ENCODE results near the gene ZNF527. TPM values are rescaled to one million over a fixed set of nuclear protein-coding genes. Genes with fewer than 3 reads are reported as not detected.
A peak's percentile ranks its signal among the peaks of the same experiment; 100 is the strongest.

The ZNF527 gene
- total RNA-seq: 1 to 10 TPM; 4.5 to 5.9 (median 5.3) TPM

DNA sequence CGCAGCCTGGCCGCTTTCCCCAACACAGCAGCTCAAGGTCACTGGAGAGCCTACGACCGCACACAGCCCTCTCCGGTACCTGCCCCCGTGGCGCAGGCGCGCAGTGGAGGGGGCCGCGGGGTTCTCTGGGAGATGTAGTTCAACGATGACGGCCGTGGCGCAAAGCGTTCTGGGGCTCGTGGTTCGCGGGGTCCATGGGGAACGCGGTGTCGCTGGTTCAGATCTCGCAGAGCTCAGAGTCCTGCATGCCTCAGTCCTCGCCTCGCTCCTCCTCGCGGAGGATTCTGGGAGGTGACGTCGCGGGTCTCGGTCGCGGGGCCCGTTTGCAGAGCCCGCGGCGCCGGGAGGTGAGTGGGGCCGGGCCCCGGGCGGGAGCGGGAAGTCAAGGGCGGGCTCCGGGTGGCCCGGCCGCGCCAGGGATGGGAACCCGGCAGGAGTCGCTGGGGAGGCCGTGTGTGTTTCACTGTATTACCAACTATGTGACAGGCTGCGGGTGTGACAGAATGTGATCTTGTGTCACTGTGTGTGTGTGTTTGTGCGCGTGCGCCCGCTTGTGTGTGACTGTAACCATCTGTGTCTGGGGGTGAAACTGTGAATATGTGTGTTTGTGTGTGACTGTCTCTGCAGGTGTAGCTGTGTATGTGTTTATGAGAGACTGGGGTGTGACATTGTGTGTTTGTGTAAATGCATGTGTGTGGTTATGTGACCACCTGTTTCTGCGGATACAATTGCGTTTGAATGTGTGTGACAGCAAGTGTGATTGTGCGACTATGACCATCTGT, at the start of gene ZNF527:
ZNF527 (plus strand) TSS at position 220 of the 782 bp plus-strand sequence. CDS start 3,100 bp downstream, outside the sequence.
- TF ChIP-seq EP300 (IDR thresholded peaks at IDR 0.05) (no peak), POLR2A (IDR thresholded peaks at IDR 0.05) (peak; percentile 64 to 77), POLR2AphosphoS5 (IDR thresholded peaks at IDR 0.05) (peak; percentile 89)
- TF ChIP-seq, protein P1, sequence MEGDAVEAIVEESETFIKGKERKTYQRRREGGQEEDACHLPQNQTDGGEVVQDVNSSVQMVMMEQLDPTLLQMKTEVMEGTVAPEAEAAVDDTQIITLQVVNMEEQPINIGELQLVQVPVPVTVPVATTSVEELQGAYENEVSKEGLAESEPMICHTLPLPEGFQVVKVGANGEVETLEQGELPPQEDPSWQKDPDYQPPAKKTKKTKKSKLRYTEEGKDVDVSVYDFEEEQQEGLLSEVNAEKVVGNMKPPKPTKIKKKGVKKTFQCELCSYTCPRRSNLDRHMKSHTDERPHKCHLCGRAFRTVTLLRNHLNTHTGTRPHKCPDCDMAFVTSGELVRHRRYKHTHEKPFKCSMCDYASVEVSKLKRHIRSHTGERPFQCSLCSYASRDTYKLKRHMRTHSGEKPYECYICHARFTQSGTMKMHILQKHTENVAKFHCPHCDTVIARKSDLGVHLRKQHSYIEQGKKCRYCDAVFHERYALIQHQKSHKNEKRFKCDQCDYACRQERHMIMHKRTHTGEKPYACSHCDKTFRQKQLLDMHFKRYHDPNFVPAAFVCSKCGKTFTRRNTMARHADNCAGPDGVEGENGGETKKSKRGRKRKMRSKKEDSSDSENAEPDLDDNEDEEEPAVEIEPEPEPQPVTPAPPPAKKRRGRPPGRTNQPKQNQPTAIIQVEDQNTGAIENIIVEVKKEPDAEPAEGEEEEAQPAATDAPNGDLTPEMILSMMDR (IDR thresholded peaks at IDR 0.05): peak in 2 of 4 experiments; percentile 10 to 28
- WGBS, 2 donors (ENCODE audit: low coverage in 1 of 2): 2 to 3% methylated on average over 3 to 18 of the region's 58 CpGs

DNA sequence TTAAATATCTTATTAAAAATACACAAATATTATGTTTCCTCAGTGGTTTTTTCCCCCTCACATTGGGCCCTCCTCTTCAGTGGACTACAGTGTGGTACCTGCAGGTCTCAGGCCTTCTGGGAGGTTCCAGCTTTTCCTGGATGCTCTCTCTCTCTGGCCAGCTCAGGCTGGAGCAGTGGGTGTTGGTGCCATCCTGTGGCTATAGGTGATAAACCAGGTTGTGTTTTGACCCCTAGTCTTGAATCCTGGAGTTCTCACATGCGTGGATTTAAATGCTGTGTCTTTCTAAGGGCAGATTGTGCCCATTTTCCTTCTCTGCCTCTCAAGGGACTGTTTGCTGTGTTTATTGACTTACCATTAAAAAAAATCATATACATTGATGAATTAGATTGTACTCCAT, 41.2 kb upstream of the ZNF527 start:
- no peak for ATAC-seq
- 29 to 63% methylated on average over 1 of the region's 1 CpG for WGBS, 2 donors (ENCODE audit: low coverage in 1 of 2)
- TF ChIP-seq POLR2AphosphoS5 (IDR thresholded peaks at IDR 0.05) (no peak), POLR2A (IDR thresholded peaks at IDR 0.05) (no peak), EP300 (IDR thresholded peaks at IDR 0.05) (no peak)
- TF ChIP-seq, protein P1 (IDR thresholded peaks at IDR 0.05): no peak
- Histone ChIP-seq H3K27ac (no peak overlapping the region), H3K9me3 (no peaks in the 10 kb centered on the region), H3K4me3 (no peak overlapping the region), H3K27me3 (no peaks in the 10 kb centered on the region), H3K4me1 (peaks cover 0 to 8% (median 5%) of the 10 kb centered on the region in 3 donors), H3K36me3 (peaks cover 0 to 57% of the 10 kb centered on the region in 2 donors)

More for the DNA sequence above, at the start of gene ZNF527:
- Histone ChIP-seq H3K4me3 (peak within 1 kb of the TSS; percentile 77 to 93), H3K36me3 (peaks cover 4 to 29% of the 10 kb centered on the region in 2 donors), H3K4me1 (peaks cover 0 to 16% (median 11%) of the 10 kb centered on the region in 3 donors), H3K27ac (peak within 1 kb of the TSS; percentile 80 to 92 (median 91)), H3K9me3 (peaks cover 0 to 26% (median 0%) of the 10 kb centered on the region in 3 donors), H3K27me3 (no peaks in the 10 kb centered on the region)
- ATAC-seq: peak; percentile 100

DNA sequence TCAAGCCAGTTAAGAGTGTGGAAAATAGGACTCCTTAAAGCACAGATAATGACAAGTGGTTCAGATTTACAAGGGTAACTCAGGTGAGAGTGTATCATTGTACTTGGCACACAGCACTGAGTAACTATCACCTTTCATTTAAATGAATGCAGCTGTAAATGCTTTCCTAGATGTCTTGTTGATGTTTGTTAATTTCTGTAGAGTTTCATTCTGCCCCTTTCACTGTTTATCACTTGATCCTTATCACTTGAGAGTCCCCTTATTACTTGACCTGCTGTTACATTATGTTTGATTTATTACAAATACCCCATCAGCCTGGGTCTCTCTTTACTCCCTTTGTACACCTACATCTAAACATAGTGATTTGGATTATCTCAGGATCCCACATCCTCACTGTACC, 38.1 kb upstream of the ZNF527 start:
- Histone ChIP-seq H3K27ac (no peak overlapping the region), H3K9me3 (no peaks in the 10 kb centered on the region), H3K4me3 (no peak overlapping the region), H3K4me1 (peaks cover 7 to 38% (median 14%) of the 10 kb centered on the region in 3 donors), H3K36me3 (peaks cover 0 to 26% of the 10 kb centered on the region in 2 donors), H3K27me3 (no peaks in the 10 kb centered on the region)
- no peak for ATAC-seq
- no peak for TF ChIP-seq POLR2AphosphoS5 (IDR thresholded peaks at IDR 0.05)

DNA sequence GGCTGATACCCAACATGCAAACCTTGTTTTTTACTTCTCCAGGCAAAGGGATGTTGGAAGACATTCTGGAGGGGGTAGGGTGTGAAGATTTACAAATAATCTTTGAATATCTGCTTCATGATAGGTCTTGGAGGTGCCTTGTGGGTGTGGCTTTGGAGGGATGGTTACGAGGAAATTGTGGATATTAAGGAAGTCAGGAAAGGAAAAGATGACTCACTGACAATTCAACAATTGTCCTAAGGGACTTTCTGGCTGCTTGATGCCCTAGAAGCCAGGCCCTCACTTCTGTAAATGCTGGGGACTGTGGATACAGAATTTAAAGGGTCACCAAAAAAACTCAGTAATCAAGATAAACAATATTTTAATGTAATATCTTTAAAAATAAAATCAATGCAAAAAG, 37.4 kb upstream of the ZNF527 start:
- peaks cover 0 to 20% of the 10 kb centered on the region in 2 donors for H3K36me3 ChIP-seq
- H3K27me3 ChIP-seq: no peaks in the 10 kb centered on the region
- no peaks in the 10 kb centered on the region for H3K9me3 ChIP-seq
- H3K27ac ChIP-seq: peak overlapping the region in 1 of 4 donors; percentile 87
- no peak for ATAC-seq
- WGBS, 2 donors (ENCODE audit: low coverage in 1 of 2): 0 to 11% methylated on average over 1 of the region's 1 CpG
- peaks cover 7 to 44% (median 14%) of the 10 kb centered on the region in 3 donors for H3K4me1 ChIP-seq
- TF ChIP-seq EP300 (IDR thresholded peaks at IDR 0.05) (no peak), POLR2AphosphoS5 (IDR thresholded peaks at IDR 0.05) (no peak), POLR2A (IDR thresholded peaks at IDR 0.05) (no peak)
- TF ChIP-seq, protein P1 (IDR thresholded peaks at IDR 0.05): no peak
- H3K4me3 ChIP-seq: no peak overlapping the region

DNA sequence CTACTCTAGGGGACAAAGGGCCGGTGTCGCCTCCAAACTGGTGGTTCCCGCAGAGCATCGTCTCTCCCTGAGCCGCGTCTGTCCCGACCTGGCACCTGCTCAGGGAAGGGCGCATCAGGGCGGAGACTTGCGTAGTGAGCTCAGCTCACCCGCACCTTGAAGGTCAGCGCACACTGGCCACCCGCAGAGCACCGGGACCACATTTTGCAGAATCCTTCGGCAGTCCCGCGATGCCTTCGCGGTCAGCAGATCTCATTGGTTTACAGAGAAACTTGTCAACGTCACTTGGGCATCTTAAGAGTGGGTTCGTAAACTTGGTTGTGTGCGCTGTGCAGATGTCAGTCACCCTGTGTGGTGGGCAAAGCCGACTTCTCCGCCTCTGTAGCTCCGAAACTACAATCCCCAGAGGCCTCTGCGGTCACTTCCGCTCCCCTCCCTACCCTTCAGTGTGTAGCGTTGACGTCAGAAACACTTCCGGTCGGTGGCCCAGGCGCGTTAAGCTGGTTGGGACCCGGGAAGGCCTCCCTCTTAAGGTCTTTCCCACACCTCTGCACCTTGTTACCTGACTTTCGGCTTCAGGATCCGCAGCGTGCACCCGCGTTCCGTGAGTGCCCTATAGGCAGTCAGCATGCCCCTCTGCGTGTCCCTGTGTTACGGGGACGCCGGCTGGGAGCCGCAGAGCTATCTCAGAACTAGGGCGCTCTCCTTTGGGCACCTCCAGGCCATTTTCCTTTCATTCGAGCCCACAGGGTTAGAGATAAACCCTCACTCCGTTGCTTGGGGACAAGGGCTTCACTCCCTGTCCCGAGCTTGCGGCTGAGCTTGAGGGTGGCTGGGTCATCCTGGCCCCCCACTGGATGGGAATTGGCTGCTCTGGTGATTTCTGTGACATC, 36.5 kb upstream of the ZNF527 start:
- peaks cover 0 to 10% of the 10 kb centered on the region in 2 donors for H3K36me3 ChIP-seq
- TF ChIP-seq, protein P1 (IDR thresholded peaks at IDR 0.05): no peak
- TF ChIP-seq POLR2AphosphoS5 (IDR thresholded peaks at IDR 0.05) (peak; percentile 73), EP300 (IDR thresholded peaks at IDR 0.05) (no peak), POLR2A (IDR thresholded peaks at IDR 0.05) (peak; percentile 17)
- H3K27ac ChIP-seq: peak overlapping the region; percentile 60 to 88 (median 86)
- ATAC-seq: peak; percentile 99
- 0% methylated on average over 13 of the region's 50 CpGs for WGBS, 2 donors (ENCODE audit: low coverage in 1 of 2)
- no peaks in the 10 kb centered on the region for H3K9me3 ChIP-seq
- H3K4me3 ChIP-seq: peak overlapping the region; percentile 62 to 77
- peaks cover 7 to 53% (median 14%) of the 10 kb centered on the region in 3 donors for H3K4me1 ChIP-seq
- H3K27me3 ChIP-seq: no peaks in the 10 kb centered on the region

Measured in gastroesophageal sphincter (tissue), 4 donors.